H1 (cell line): ENCODE results near the gene TMA7. TPM values are rescaled to one million over a fixed set of nuclear protein-coding genes. Genes with fewer than 3 reads are reported as not detected.

Experiments used
- polyA plus RNA-seq, 7 experiments: library from polyadenylated mRNA; depleted of rRNA in 3 of 7; stranded (reverse) in 5 of 7; unstranded in 2 of 7; fragments of >200 nt in 5 of 7; fragments of 200-250 nt in 2 of 7; gene quantifications; 1 replicate in 5 of 7; 2 replicates in 1 of 7; 4 replicates in 1 of 7; pipeline versions ENCODE4 v1.2.1 to v1.2.3, GENCODE V29; 2011 to 2013; ENCODE audit warnings: missing spikeins in 2 of 7, mixed read lengths in 2 of 7
- total RNA-seq: library from RNA; stranded (reverse); fragmentation: NEBNext Ultra II Directional; extraction: Animal tissue kit (Norgen Biotek cat#: 25700); gene quantifications from 2 replicates; pipeline ENCODE4 v1.2.1, GENCODE V29; 2021

The TMA7 gene
- total and polyA plus RNA-seq, 2 of the 8 experiments (the other 6 are each of a cell fraction or from before 2014, with no cell fraction given), result 138 to 305 TPM

Other genes with a start within 250 kb of the TMA7 start
- gene CAMP, start 216.8 kb upstream of the TMA7 start, total RNA-seq, result not detected in 2 replicates
- gene CAMP, start 216.8 kb upstream of the TMA7 start, polyA plus RNA-seq (2011; rRNA removed), result not detected in 2 replicates
- gene ZNF589, start 199.2 kb upstream of the TMA7 start, total RNA-seq, result 106 and 113 TPM in 2 replicates
- 64.7 and 65.6 TPM in 2 replicates for gene ZNF589, start 199.2 kb upstream of the TMA7 start, polyA plus RNA-seq (2011; rRNA removed)
- 12.3 and 14.2 TPM in 2 replicates for gene NME6, start 138.9 kb upstream of the TMA7 start, total RNA-seq
- 19.3 and 21.5 TPM in 2 replicates for gene NME6, start 138.9 kb upstream of the TMA7 start, polyA plus RNA-seq (2011; rRNA removed)
- not detected in 2 replicates for gene SPINK8, start 106.6 kb upstream of the TMA7 start, total RNA-seq
- 0.29 TPM in 1 of 2 replicates, not detected in the other for gene SPINK8, start 106.6 kb upstream of the TMA7 start, polyA plus RNA-seq (2011; rRNA removed)
- 0.35 TPM in 1 of 2 replicates, not detected in the other for gene FBXW12, start 68.0 kb upstream of the TMA7 start, total RNA-seq
- gene FBXW12, start 68.0 kb upstream of the TMA7 start, polyA plus RNA-seq (2011; rRNA removed), result 0.41 and 0.85 TPM in 2 replicates
- 114 and 115 TPM in 2 replicates for gene PLXNB1, start 10.2 kb upstream of the TMA7 start, total RNA-seq
- 109 and 149 TPM in 2 replicates for gene PLXNB1, start 10.2 kb upstream of the TMA7 start, polyA plus RNA-seq (2011; rRNA removed)
- 20.3 and 21.3 TPM in 2 replicates for gene CCDC51, start 138 bp upstream of the TMA7 start, total RNA-seq
- gene CCDC51, start 138 bp upstream of the TMA7 start, polyA plus RNA-seq (2011; rRNA removed), result 19.7 and 21.4 TPM in 2 replicates
- gene ATRIP, start 6.5 kb downstream of the TMA7 start, total RNA-seq, result 16.7 and 20.2 TPM in 2 replicates
- gene ATRIP, start 6.5 kb downstream of the TMA7 start, polyA plus RNA-seq (2011; rRNA removed), result 16.6 and 18.5 TPM in 2 replicates
- gene SHISA5, start 63.9 kb downstream of the TMA7 start, total RNA-seq, result 191 and 196 TPM in 2 replicates
- 315 and 422 TPM in 2 replicates for gene SHISA5, start 63.9 kb downstream of the TMA7 start, polyA plus RNA-seq (2011; rRNA removed)
- 10.7 and 11.3 TPM in 2 replicates for gene PFKFB4, start 116.5 kb downstream of the TMA7 start, total RNA-seq
- 20.1 and 20.3 TPM in 2 replicates for gene PFKFB4, start 116.5 kb downstream of the TMA7 start, polyA plus RNA-seq (2011; rRNA removed)
- gene UCN2, start 123.5 kb downstream of the TMA7 start, total RNA-seq, result not detected in 2 replicates
- 0.14 and 0.22 TPM in 2 replicates for gene UCN2, start 123.5 kb downstream of the TMA7 start, polyA plus RNA-seq (2011; rRNA removed)
- gene COL7A1, start 155.1 kb downstream of the TMA7 start, total RNA-seq, result 7.8 and 10.7 TPM in 2 replicates
- 13.9 and 15.6 TPM in 2 replicates for gene COL7A1, start 155.1 kb downstream of the TMA7 start, polyA plus RNA-seq (2011; rRNA removed)
- 310 TPM in 2 replicates for gene UQCRC1, start 169.4 kb downstream of the TMA7 start, total RNA-seq
- 720 TPM in 2 replicates for gene UQCRC1, start 169.4 kb downstream of the TMA7 start, polyA plus RNA-seq (2011; rRNA removed)
- not detected in 2 replicates for gene TMEM89, start 181.5 kb downstream of the TMA7 start, total RNA-seq
- gene TMEM89, start 181.5 kb downstream of the TMA7 start, polyA plus RNA-seq (2011; rRNA removed), result 0.24 TPM in 1 of 2 replicates, not detected in the other
- gene SLC26A6, start 195.2 kb downstream of the TMA7 start, total RNA-seq, result 50.4 and 51.2 TPM in 2 replicates
- gene SLC26A6, start 195.2 kb downstream of the TMA7 start, polyA plus RNA-seq (2011; rRNA removed), result 58.0 and 97.1 TPM in 2 replicates
- gene CELSR3, start 222.6 kb downstream of the TMA7 start, total RNA-seq, result 26.7 and 29.5 TPM in 2 replicates
- gene CELSR3, start 222.6 kb downstream of the TMA7 start, polyA plus RNA-seq (2011; rRNA removed), result 11.6 and 17.5 TPM in 2 replicates
- 31.7 and 34.7 TPM in 2 replicates for gene NCKIPSD, start 245.7 kb downstream of the TMA7 start, total RNA-seq
- 91.8 and 114 TPM in 2 replicates for gene NCKIPSD, start 245.7 kb downstream of the TMA7 start, polyA plus RNA-seq (2011; rRNA removed)